Ectodermal cell (in vitro differentiated cells): ENCODE measurements around the gene OR2T8.

Source experiments
- H3K27ac ChIP-seq: 2 replicates; pipeline ENCODE4 v1.7.0; 2013; ENCODE audit warnings: mild to moderate bottlenecking, low read depth, low read length; ENCODE audit not compliant: insufficient read depth, poor library complexity, severe bottlenecking
- H3K27me3 ChIP-seq: 2 replicates; pipeline ENCODE4 v1.7.0; 2013; ENCODE audit warnings: mild to moderate bottlenecking, low read length; ENCODE audit not compliant: insufficient read depth, control insufficient read depth, poor library complexity, severe bottlenecking
- H3K36me3 ChIP-seq: one replicate; pipeline ENCODE4 v1.7.0; 2013; ENCODE audit warnings: low read length; ENCODE audit not compliant: control insufficient read depth, insufficient read depth
- H3K4me1 ChIP-seq: one replicate; pipeline ENCODE4 v1.7.0; 2013; ENCODE audit warnings: low read length; ENCODE audit not compliant: control insufficient read depth, insufficient read depth
- H3K4me3 ChIP-seq: 2 replicates; pipeline ENCODE4 v1.7.0; 2013; ENCODE audit warnings: low read depth, low read length, control low read depth; ENCODE audit not compliant: insufficient read depth
- H3K9me3 ChIP-seq: 2 replicates; pipeline ENCODE4 v1.7.0; 2013; ENCODE audit warnings: mild to moderate bottlenecking, low read length, moderate library complexity; ENCODE audit not compliant: control insufficient read depth
- WGBS, 2 experiments: methylation state at CpG; one replicate each; pipeline ENCODE4 v1.1.7; 2013; ENCODE audit warnings: missing lambda C conversion rate in 2 of 2; 5-methylcytosine and 5-hydroxymethylcytosine counted together

OR2T8 gene

DNA sequence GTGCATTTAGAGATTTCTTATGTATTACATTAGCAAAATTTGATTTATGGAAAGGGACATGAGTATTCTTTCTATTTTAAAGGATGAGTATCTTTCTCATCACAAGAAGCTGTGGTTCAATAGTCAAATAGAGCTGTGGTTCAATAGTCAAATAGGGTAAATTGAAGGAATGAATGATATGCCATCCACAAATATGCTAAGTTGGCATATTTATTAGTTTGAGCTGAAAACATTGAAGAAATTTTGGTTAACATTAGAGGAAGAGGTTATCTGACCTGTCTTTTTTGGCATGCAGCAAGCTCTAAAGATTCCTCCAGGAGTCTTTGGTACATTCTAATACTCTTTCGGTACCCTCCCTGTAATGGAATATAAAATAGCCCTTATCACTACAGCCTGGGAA, 33.4 kb downstream of the OR2T8 start:
- H3K4me1 ChIP-seq = no peaks in the 10 kb centered on the region
- H3K27me3 ChIP-seq = no peaks in the 10 kb centered on the region
- WGBS, 2 experiments = 80 to 82% methylated on average over 1 of the region's 1 CpG
- peaks cover 5% of the 10 kb centered on the region for H3K9me3 ChIP-seq
- H3K4me3 ChIP-seq = no peak overlapping the region
- H3K27ac ChIP-seq = no peak overlapping the region
- no peaks in the 10 kb centered on the region for H3K36me3 ChIP-seq

DNA sequence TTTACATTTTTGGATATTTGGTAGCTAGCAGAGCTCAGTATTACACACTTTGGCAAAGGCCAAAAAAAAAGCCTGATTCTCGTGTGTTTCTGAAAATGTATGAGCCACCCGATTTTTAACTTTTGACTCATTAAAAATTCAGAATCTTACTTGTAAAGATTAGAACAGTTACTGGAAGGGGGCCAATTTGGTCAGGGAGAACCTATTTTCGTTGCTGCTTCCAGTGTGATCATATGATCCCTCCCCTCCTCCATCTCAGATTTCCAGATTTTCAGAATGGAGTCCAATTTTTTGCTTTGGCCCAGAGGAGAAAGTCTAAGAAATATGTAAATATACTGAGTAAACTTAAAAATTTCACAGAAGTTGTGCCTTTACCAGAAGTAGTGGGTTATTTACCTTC, 41.7 kb downstream of the OR2T8 start:
- no peaks in the 10 kb centered on the region for H3K4me1 ChIP-seq
- WGBS, 2 experiments = 24 to 35% methylated on average over 3 of the region's 3 CpGs
- H3K4me3 ChIP-seq = no peak overlapping the region
- no peak overlapping the region for H3K27ac ChIP-seq
- no peaks in the 10 kb centered on the region for H3K27me3 ChIP-seq
- H3K36me3 ChIP-seq = no peaks in the 10 kb centered on the region
- peaks cover 3% of the 10 kb centered on the region for H3K9me3 ChIP-seq

DNA sequence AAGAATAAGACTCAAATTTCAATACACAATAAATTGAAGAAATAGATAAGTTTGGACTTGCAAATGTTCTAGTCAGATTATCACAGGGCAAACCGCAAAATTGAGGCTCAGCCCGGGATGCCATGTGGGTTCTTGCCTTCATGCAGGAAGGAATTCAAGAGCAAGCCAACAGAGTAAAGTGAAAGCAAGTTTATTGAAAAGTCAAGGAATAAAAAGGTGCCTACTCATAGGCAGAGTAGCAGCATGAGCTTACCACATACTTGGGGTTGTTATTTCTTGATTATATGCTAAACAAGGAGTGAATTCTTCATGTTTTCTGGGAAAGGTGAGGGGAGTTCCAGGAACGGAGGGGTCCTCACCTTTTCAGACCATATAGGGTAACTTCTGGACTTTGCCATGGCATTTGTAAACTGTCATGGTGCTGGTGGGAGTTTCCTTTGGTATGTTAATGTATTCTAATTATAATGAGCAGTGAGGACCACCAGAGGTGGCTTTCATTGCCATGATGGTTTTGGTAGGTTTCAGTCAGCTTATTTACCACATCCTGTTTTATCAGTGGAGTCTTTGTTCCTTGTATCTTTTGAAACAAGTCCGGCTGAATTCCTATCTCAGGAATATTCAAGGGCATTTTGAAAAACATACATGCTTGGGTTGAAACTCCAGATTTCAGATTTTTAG, 43.0 kb downstream of the OR2T8 start:
- Histone ChIP-seq H3K4me1 (no peaks in the 10 kb centered on the region), H3K36me3 (no peaks in the 10 kb centered on the region), H3K27me3 (no peaks in the 10 kb centered on the region), H3K9me3 (peaks cover 3% of the 10 kb centered on the region), H3K4me3 (no peak overlapping the region), H3K27ac (no peak overlapping the region)
- WGBS, 2 experiments = 72 to 73% methylated on average over 4 of the region's 4 CpGs

DNA sequence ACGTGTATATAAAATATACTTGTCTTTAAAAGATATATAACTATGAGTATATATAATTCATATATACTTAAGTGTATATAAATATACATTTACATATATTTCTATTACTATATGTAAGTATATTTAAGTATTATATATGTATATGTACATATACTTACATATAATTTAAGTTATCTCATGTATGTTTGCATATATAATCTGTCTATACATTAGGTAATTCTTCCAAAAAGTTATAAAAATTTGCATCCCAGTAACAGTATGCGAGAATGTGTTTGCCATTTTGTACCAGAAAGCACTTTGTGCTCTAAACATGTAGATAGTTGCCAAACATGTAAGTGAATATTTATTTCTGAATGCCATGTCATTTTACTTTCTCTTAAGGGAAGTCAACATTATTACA, 44.9 kb downstream of the OR2T8 start, which contains the start of gene OR2AK2:
Gene OR2AK2 (plus strand): TSS at position 301 of the 400 bp plus-strand sequence. CDS start 144 bp downstream, outside the sequence.
- no peak within 1 kb of the TSS for H3K27ac ChIP-seq
- H3K27me3 ChIP-seq = no peaks in the 10 kb centered on the region
- no peaks in the 10 kb centered on the region for H3K4me1 ChIP-seq
- WGBS, 2 experiments = 83 to 90% methylated on average over 1 of the region's 2 CpGs
- no peak within 1 kb of the TSS for H3K4me3 ChIP-seq
- H3K36me3 ChIP-seq = no peaks in the 10 kb centered on the region
- H3K9me3 ChIP-seq = peaks cover 3% of the 10 kb centered on the region

DNA sequence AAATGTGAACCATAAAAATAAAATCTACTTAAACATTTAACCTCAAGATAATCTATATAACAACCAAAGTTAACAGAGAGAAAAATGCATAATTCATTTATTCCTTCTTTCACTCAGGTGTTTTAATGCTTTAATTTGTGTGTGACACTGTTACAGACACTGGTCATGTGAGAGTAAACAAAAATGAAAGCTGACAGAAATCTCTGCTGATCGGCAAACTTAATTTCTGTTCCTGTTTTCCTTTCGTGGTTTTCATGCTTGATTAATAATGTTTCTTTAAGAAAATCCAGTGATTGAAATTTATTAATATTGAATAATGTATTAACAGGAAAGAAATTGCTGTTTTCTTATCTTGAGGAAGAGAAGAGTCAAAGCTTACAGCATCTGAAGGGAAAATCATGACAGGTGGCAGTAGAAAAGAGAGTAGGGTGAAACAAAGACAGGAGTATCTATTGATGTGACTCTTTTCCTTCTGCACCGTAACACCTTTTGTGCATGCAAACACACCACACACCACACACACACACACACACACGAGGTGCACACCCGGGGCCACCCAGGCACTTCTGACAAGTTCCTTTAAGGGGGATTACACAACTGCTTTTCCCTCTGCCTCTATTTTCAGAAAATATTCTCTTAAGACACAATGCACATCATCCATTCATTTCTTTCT, 46.6 kb downstream of the OR2T8 start:
- no peaks in the 10 kb centered on the region for H3K4me1 ChIP-seq
- no peak overlapping the region for H3K4me3 ChIP-seq
- peaks cover 3% of the 10 kb centered on the region for H3K9me3 ChIP-seq
- no peaks in the 10 kb centered on the region for H3K27me3 ChIP-seq
- 62 to 69% methylated on average over 4 to 5 of the region's 5 CpGs for WGBS, 2 experiments
- H3K36me3 ChIP-seq = no peaks in the 10 kb centered on the region
- H3K27ac ChIP-seq = no peak overlapping the region
